Esophagus muscularis mucosa (tissue), 4 donors: Measurements from ENCODE around the gene MSL1. TPM values are rescaled to one million over a fixed set of nuclear protein-coding genes. Genes with fewer than 3 reads are reported as not detected.

Source experiments
- DNase-seq: peaks from one replicate; pipeline ENCODE4 v3.0.0-alpha.2; 2017; ENCODE audit errors: extremely low spot score
- H3K27ac ChIP-seq, 4 donors: fragments of 200-600 bp; sonication (generic); replicated peaks in 1 of 4; 1 replicate in 3 of 4; 2 replicates in 1 of 4; pipeline ENCODE4 v1.5.1; 2016 to 2019; ENCODE audit warnings: mild to moderate bottlenecking in 1 of 4
- H3K27me3 ChIP-seq, 4 donors: fragments of 200-600 bp; sonication (generic); one replicate each; pipeline versions ENCODE4 v1.5.1 to v1.6.0; 2016 to 2019
- H3K36me3 ChIP-seq, 4 donors: fragments of 200-600 bp; sonication (generic); one replicate each; pipeline ENCODE4 v1.5.1; 2016 to 2019
- H3K4me1 ChIP-seq, 4 donors: fragments of 200-600 bp; sonication (generic); one replicate each; pipeline ENCODE4 v1.5.1; 2016 to 2019
- H3K4me3 ChIP-seq, 4 donors: fragments of 200-600 bp; sonication (generic); 1 replicate in 2 of 4; 2 replicates in 2 of 4; pipeline ENCODE4 v1.5.1; 2016 to 2019; ENCODE audit warnings: mild to moderate bottlenecking in 4 of 4, moderate library complexity in 1 of 4
- H3K9me3 ChIP-seq, 4 donors: fragments of 200-600 bp; sonication (generic); 1 replicate in 3 of 4; 2 replicates in 1 of 4; pipeline ENCODE4 v1.5.1; 2016 to 2019
- EP300 ChIP-seq: sonication (generic); formaldehyde crosslinking; IDR thresholded peaks from one replicate; pipeline ENCODE4 v1.6.1; 2017; ENCODE audit warnings: antibody characterized with exemption
- POLR2A ChIP-seq: fragments of 450-650 bp; IDR thresholded peaks from one replicate; pipeline ENCODE4 v1.6.1; 2017; ENCODE audit warnings: antibody characterized with exemption, moderate library complexity, mild to moderate bottlenecking, low read depth
- POLR2AphosphoS5 ChIP-seq, 2 donors: sonication (generic); formaldehyde crosslinking; IDR thresholded peaks; one replicate each; pipeline ENCODE4 v1.6.1; 2017; ENCODE audit warnings: antibody characterized with exemption in 2 of 2
- WGBS: methylation state at CpG from one replicate; pipeline ENCODE4 v1.1.5; 2018; 5-methylcytosine and 5-hydroxymethylcytosine counted together
- intact Hi-C: fragments of 100-400 bp; cut with DNase I; formaldehyde crosslinking; loops from one replicate; pipeline ENCODE4 v1.15.1; 2023
- total RNA-seq, 4 donors: library from RNA; depleted of rRNA; stranded (reverse); fragments of >200 nt; gene quantifications; one replicate each; pipeline versions ENCODE4 v1.1.0 to v1.2.1, GENCODE V29; 2016
- TF ChIP-seq, protein P1 (sequence below), 3 experiments: fragments of 200-600 bp in 2 of 3; fragments of 450-650 bp in 1 of 3; sonication (generic) in 2 of 3; IDR thresholded peaks; one replicate each; pipeline ENCODE4 v1.5.1; 2017 to 2019; ENCODE audit warnings: antibody characterized with exemption in 3 of 3, mild to moderate bottlenecking in 2 of 3, moderate library complexity in 1 of 3

Gene MSL1
- total RNA-seq, 4 donors from 2014 or later = 64.1 to 86.8 (median 72.2) TPM

DNA sequence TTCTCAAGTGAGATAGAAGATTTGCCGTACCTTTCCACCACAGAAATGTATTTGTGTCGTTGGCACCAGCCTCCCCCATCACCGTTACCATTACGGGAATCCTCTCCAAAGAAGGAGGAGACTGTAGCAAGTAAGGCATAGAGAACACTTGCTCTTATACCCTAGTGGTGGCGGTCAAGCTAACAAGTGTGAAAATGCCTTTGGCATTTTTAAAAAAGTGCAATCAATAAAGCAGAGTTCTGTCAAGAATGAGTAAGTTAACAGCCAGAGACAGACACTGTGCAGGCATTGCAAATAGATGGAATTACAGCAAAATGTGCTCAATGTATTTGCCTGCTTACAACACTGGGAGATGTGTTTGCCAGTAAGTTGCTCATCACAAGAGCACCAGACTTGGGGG lies 7.7 kb downstream of the MSL1 start:
- 78% methylated on average over 5 of the region's 5 CpGs for WGBS
- Histone ChIP-seq H3K4me1 (peaks cover 4 to 26% (median 19%) of the 10 kb centered on the region in 4 donors), H3K27me3 (no peaks in the 10 kb centered on the region), H3K9me3 (no peaks in the 10 kb centered on the region), H3K36me3 (peaks cover 74 to 88% (median 87%) of the 10 kb centered on the region in 4 donors), H3K27ac (no peak overlapping the region), H3K4me3 (no peak overlapping the region)
- intact Hi-C loops = no loop called here
- no peak for DNase-seq
- TF ChIP-seq POLR2A (no peak), POLR2AphosphoS5 (IDR thresholded peaks at IDR 0.05) (no peak)
- TF ChIP-seq, protein P1, sequence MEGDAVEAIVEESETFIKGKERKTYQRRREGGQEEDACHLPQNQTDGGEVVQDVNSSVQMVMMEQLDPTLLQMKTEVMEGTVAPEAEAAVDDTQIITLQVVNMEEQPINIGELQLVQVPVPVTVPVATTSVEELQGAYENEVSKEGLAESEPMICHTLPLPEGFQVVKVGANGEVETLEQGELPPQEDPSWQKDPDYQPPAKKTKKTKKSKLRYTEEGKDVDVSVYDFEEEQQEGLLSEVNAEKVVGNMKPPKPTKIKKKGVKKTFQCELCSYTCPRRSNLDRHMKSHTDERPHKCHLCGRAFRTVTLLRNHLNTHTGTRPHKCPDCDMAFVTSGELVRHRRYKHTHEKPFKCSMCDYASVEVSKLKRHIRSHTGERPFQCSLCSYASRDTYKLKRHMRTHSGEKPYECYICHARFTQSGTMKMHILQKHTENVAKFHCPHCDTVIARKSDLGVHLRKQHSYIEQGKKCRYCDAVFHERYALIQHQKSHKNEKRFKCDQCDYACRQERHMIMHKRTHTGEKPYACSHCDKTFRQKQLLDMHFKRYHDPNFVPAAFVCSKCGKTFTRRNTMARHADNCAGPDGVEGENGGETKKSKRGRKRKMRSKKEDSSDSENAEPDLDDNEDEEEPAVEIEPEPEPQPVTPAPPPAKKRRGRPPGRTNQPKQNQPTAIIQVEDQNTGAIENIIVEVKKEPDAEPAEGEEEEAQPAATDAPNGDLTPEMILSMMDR (IDR thresholded peaks at IDR 0.05) = no peak

DNA sequence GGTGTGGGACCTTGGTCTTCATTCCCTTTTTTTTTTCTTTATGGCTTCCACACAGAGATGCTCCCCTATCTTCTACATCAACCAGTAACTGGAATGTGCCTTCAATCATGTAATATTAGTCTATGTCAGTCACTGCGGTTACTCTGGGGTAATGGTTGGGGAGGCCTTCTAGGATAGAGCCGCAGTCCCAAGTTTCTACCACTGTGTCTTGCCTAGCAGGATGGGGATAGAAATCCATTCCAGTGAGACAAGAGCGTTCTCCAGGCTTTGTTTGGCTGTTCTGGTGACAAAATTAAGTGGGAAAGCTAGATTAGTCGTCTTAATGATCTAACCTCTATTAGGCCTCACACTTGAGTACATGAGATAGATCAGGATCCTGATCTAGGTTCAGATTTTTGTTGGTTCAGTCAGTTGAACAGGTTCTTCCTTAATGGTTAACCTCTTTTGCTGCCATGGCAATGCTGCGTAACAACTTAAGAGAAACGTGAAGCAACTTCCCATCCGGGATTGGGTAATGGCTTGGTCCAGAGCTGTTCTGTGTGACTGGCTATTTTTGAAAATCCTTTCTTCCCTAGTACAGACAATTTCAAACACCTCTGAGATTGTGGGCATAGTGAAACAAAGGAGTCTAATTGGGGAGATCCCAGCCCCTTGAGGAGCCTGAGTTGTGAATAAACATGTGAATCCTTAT lies 8.7 kb downstream of the MSL1 start:
- Histone ChIP-seq H3K36me3 (peaks cover 82 to 98% (median 97%) of the 10 kb centered on the region in 4 donors), H3K27me3 (no peaks in the 10 kb centered on the region), H3K9me3 (no peaks in the 10 kb centered on the region), H3K27ac (peak overlapping the region in 2 of 4 donors; percentile 20 to 55), H3K4me3 (no peak overlapping the region), H3K4me1 (peaks cover 0 to 16% (median 9%) of the 10 kb centered on the region in 4 donors)
- no peak for TF ChIP-seq POLR2AphosphoS5 (IDR thresholded peaks at IDR 0.05)
- TF ChIP-seq, protein P1 (IDR thresholded peaks at IDR 0.05) = no peak
- TF ChIP-seq POLR2A = no peak
- intact Hi-C loops = no loop called here
- WGBS = 78% methylated on average over 7 of the region's 7 CpGs
- no peak for DNase-seq

DNA sequence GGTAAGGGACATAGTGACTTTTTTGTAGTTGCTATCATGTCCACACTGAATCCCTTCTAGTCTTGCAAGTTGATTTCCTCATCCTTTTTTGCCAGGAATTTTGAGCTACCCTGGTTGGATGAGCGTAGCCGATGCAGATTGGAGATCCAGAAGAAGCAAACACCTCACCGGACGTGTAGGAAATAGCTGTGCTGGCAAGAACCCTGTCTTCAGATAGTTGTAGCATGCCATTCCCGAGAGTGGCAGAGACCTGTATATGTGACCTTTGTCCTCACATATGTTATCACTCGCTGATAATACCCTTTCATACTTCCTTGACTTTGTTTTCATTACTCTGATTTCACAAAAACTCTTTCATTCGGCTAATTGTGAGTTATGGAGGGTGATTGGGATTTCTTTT lies 12.4 kb downstream of the MSL1 start:
- Histone ChIP-seq H3K27me3 (no peaks in the 10 kb centered on the region), H3K4me3 (no peak overlapping the region), H3K9me3 (no peaks in the 10 kb centered on the region), H3K27ac (peak overlapping the region in 2 of 4 donors; percentile 2 to 44), H3K36me3 (peaks cover 63 to 84% (median 79%) of the 10 kb centered on the region in 4 donors), H3K4me1 (peaks cover 5 to 15% (median 11%) of the 10 kb centered on the region in 4 donors)
- intact Hi-C loops = no loop called here
- DNase-seq = no peak
- TF ChIP-seq POLR2AphosphoS5 (IDR thresholded peaks at IDR 0.05) (no peak), POLR2A (no peak), EP300 (no peak)
- TF ChIP-seq, protein P1 (IDR thresholded peaks at IDR 0.05) = no peak
- WGBS = 69% methylated on average over 7 of the region's 7 CpGs

DNA sequence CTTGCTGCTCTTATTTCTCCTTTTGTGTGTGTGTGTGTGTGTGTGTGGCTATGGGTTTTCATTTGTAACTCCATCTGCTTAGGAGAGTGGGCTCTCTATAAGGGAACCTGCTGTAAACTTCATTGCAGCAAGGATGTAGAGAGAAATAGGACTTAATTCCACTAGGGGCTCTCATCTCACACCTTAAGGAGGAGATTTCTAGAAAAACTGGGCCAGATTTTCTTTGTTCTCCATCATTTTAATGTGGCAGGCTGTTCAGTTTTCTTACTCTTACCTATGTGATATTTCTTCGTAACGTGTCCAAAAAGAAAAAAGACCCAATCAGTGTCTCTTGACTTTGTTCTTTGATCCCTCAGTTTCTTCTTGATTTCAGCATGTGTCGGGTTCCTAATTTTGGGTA lies 14.0 kb downstream of the MSL1 start:
- 88% methylated on average over 3 of the region's 3 CpGs for WGBS

More for the DNA sequence above, 14.0 kb downstream of the MSL1 start:
- Histone ChIP-seq H3K27ac (peak overlapping the region in 2 of 4 donors; percentile 31 to 34), H3K27me3 (no peaks in the 10 kb centered on the region), H3K9me3 (no peaks in the 10 kb centered on the region), H3K36me3 (peaks cover 49 to 68% (median 62%) of the 10 kb centered on the region in 4 donors), H3K4me1 (peaks cover 9 to 17% (median 16%) of the 10 kb centered on the region in 4 donors), H3K4me3 (no peak overlapping the region)
- no peak for DNase-seq
- intact Hi-C loops = no loop called here
- TF ChIP-seq, protein P1 (IDR thresholded peaks at IDR 0.05) = no peak
- TF ChIP-seq POLR2A (no peak), EP300 (no peak), POLR2AphosphoS5 (IDR thresholded peaks at IDR 0.05) (no peak)
